BE2C (cell line): ENCODE results near the gene CEP70.
"Not testable (repeated sequence)": the region's sequence is repeated elsewhere in the genome, so short reads cannot be mapped to it uniquely, and the experiment has no call there.

Experiments used
- DNase-seq: peaks from one replicate; pipeline ENCODE4 v3.0.0-alpha.2; 2020
- H3K27me3 ChIP-seq: fragments of 250-450 bp; sonication (Bioruptor Pico); 2 replicates; pipeline ENCODE4 v1.5.1; 2020; ENCODE audit warnings: mild to moderate bottlenecking
- H3K36me3 ChIP-seq: fragments of 250-450 bp; sonication (Bioruptor Pico); 2 replicates; pipeline ENCODE4 v1.5.1; 2020; ENCODE audit warnings: mild to moderate bottlenecking
- H3K4me1 ChIP-seq: fragments of 250-450 bp; sonication (Bioruptor Pico); 2 replicates; pipeline ENCODE4 v1.5.1; 2020
- H3K4me3 ChIP-seq: 2 replicates; pipeline ENCODE4 v1.5.1; 2011; ENCODE audit warnings: low read depth, low read length
- H3K9me3 ChIP-seq: fragments of 250-450 bp; sonication (Bioruptor Pico); 2 replicates; pipeline ENCODE4 v1.5.1; 2020
- TF ChIP-seq, protein P1 (sequence below): IDR thresholded peaks from 2 replicates; pipeline ENCODE4 v1.5.1; 2012; ENCODE audit warnings: mild to moderate bottlenecking, low read depth, low read length

Gene CEP70

DNA sequence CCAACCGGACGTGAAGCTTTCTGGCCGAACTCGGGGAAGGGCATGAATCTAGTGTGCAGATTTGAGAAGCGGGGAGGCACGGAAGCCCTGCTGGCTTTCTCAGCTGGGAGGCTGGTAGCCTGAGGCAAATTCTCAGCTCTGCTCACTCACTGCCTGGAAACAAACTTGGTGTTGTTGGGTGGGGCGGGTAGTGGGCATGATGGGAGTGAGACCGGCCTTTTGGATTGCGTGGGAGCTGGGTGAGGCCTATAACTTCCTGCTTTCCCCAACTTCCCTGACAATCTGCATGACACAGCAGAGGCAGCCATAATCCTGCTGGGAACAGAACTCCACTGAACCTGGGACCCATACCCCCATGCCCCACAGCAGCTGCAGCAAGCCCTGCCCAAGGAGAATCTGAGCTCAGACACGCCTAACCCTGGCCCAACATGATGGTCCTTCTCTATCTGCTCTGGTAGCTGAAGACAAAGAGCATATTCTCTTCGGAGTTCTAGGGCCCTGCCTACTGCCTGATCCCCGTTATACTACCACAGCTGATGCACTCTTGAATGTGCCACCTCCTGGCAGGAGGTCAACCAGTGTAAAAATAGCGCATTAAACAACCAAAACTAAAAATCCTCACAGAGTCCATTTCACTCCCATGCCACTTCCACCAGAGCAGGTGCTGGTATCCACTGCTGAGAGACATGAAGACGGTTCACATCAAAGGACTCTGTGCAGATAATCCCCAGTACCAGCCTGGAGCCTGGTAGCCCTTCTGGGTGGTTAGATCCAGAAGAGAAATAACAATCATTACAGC is 44.7 kb downstream of the CEP70 start:
- H3K9me3 ChIP-seq = no peaks in the 10 kb centered on the region
- no peak for DNase-seq
- no peaks in the 10 kb centered on the region for H3K27me3 ChIP-seq
- TF ChIP-seq, protein P1, sequence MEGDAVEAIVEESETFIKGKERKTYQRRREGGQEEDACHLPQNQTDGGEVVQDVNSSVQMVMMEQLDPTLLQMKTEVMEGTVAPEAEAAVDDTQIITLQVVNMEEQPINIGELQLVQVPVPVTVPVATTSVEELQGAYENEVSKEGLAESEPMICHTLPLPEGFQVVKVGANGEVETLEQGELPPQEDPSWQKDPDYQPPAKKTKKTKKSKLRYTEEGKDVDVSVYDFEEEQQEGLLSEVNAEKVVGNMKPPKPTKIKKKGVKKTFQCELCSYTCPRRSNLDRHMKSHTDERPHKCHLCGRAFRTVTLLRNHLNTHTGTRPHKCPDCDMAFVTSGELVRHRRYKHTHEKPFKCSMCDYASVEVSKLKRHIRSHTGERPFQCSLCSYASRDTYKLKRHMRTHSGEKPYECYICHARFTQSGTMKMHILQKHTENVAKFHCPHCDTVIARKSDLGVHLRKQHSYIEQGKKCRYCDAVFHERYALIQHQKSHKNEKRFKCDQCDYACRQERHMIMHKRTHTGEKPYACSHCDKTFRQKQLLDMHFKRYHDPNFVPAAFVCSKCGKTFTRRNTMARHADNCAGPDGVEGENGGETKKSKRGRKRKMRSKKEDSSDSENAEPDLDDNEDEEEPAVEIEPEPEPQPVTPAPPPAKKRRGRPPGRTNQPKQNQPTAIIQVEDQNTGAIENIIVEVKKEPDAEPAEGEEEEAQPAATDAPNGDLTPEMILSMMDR = no peak
- no peak overlapping the region for H3K4me3 ChIP-seq
- no peaks in the 10 kb centered on the region for H3K36me3 ChIP-seq
- H3K4me1 ChIP-seq = no peaks in the 10 kb centered on the region

DNA sequence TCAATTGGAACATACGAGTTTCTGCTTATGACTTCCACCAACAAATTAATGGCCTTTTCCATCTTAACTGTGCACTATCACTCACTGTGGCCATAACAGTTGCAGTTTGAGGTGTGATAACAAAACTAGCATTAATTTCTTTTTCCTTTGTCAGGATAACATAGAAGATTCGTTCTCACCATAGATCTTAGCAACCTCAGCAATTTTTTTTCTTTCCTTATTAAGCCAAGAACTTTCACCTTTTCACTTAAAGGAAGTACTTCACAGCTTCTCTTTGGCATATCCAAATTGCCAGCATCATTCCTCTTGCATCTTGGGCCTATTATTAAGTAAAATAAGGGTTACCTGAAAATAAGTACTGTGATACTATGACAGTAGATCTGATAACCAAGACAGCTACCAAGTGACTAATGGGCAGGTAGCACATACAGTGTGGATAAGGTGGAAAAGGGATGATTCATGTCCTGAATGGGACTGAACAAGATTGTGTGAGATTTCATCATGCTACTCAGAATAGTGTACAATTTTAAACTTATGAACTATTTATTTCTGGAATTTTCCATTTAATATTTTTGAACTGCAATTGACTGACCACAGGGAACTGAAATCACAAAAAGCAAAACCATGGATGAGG is 46.6 kb downstream of the CEP70 start:
- TF ChIP-seq, protein P1 = no peak
- Histone ChIP-seq H3K27me3 (no peaks in the 10 kb centered on the region), H3K36me3 (no peaks in the 10 kb centered on the region), H3K9me3 (no peaks in the 10 kb centered on the region), H3K4me1 (no peaks in the 10 kb centered on the region), H3K4me3 (no peak overlapping the region)
- no peak for DNase-seq

DNA sequence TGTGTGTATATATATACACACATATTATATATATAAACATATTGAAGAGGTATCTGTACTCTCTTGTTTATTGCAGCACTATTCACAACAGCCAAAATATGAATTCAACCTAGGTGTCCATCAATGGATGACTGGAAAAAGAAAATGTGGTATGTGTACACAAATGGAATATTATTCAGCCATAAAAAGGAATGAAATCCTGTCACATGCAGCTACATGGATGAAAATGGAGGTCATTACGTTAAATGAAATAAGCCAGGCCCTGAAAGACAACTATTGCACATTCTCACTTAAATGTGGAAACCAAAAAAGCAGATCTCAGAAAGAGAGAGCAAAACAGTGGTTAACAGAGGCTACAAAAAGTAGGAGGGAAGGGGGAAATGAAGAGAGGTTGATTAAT is 49.5 kb downstream of the CEP70 start:
- no peaks in the 10 kb centered on the region for H3K4me1 ChIP-seq
- DNase-seq = no peak
- H3K4me3 ChIP-seq = no peak overlapping the region
- H3K27me3 ChIP-seq = no peaks in the 10 kb centered on the region
- no peaks in the 10 kb centered on the region for H3K9me3 ChIP-seq
- TF ChIP-seq, protein P1 = no peak
- H3K36me3 ChIP-seq = no peaks in the 10 kb centered on the region

DNA sequence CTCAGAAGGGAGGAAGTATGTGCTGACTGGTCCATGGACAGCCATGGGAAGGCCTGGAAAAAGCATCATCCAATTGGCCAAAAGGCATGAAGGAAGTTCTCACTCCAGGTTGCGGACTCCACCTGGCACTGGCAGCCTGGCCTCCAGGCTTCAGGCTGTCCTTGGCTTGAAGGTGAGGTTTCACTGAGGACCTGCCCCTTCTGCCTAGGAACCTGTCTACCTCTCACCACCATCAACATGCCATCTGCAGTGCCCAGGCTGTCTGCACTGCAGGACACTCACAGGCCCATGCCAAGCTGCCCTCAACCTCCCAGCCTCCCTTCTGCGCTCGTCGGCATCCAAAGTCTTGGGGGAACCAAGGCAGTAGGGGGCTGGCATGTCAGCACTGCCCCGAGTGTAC is 51.1 kb downstream of the CEP70 start:
- H3K27me3 ChIP-seq = no peaks in the 10 kb centered on the region
- DNase-seq = no peak
- TF ChIP-seq, protein P1 = no peak
- H3K4me1 ChIP-seq = no peaks in the 10 kb centered on the region
- no peaks in the 10 kb centered on the region for H3K36me3 ChIP-seq
- H3K9me3 ChIP-seq = no peaks in the 10 kb centered on the region
- H3K4me3 ChIP-seq = no peak overlapping the region

DNA sequence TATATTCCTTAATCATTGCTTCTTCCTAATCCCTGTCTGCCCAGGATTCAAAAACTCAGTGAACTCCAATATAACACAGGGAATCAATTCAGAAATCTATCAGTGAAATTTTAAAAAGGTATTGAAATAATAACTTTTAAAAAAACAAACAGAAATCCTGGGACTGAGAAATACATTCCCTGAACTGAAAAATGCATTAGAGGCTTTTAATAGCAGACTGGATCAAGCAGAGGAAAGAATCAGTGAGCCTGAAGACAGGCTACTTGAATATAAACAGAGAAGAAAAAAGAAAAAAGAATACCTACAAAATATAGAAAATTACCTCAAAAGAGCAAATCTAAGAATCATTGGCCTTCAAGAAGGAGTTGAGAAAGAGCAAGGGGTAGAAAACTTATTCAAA is 54.7 kb downstream of the CEP70 start:
- H3K4me1 ChIP-seq = no peaks in the 10 kb centered on the region
- H3K9me3 ChIP-seq = no peaks in the 10 kb centered on the region
- no peaks in the 10 kb centered on the region for H3K27me3 ChIP-seq
- TF ChIP-seq, protein P1 = no peak
- H3K4me3 ChIP-seq = no peak overlapping the region
- DNase-seq = no peak
- H3K36me3 ChIP-seq = no peaks in the 10 kb centered on the region

DNA sequence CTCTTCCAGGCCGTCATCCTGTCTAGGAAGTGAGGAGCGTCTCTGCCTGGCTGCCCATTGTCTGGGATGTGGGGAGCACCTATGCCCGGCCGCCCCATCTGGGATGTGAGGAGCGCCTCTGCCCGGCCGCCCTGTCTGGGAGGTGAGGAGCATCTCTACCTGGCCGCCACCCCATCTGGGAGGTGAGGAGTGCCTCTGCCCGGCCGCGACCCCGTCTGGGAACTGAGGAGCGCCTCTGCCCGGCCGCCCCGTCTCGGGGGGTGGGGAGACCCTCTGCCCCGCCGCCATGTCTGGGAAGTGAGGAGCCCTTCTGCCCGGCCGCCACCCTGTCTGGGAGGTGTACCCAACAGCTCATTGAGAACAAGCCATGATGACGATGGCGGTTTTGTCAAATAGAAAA is 72.6 kb downstream of the CEP70 start:
- DNase-seq, H3K4me3 ChIP-seq, H3K9me3 ChIP-seq, H3K36me3 ChIP-seq, H3K27me3 ChIP-seq, H3K4me1 ChIP-seq: not testable (repeated sequence)
